Bone marrow (tissue), 2 donors: ENCODE results near the gene CCDC171.
"Not testable (repeated sequence)": the region's sequence is repeated elsewhere in the genome, so short reads cannot be mapped to it uniquely, and the experiment has no call there.

Experiments used
- DNase-seq, 2 donors: peaks; one replicate each; lab custom pipeline; 2025; lab: John Stamatoyannopoulos, UW

Gene CCDC171

GRCh38 chr9:15696979-15697378 is 144.1 kb downstream of the CCDC171 start:
- DNase-seq: no peak

GRCh38 chr9:15697446-15697851 is 144.6 kb downstream of the CCDC171 start:
- no peak for DNase-seq

GRCh38 chr9:15699876-15700559 is 147.2 kb downstream of the CCDC171 start:
- not testable (repeated sequence) for DNase-seq

- no peak for DNase-seq
Observed at GRCh38 chr9:15707000-15707399, 154.2 kb downstream of the CCDC171 start.

- DNase-seq: no peak
Observed at GRCh38 chr9:15711531-15711930, 158.7 kb downstream of the CCDC171 start.

GRCh38 chr9:15711931-15712330 is 159.1 kb downstream of the CCDC171 start:
- no peak for DNase-seq

- DNase-seq: no peak
Observed at GRCh38 chr9:15714746-15715145, 161.9 kb downstream of the CCDC171 start.

GRCh38 chr9:15717290-15717967 is 164.6 kb downstream of the CCDC171 start:
- no peak for DNase-seq

- no peak for DNase-seq
Observed at GRCh38 chr9:15718423-15718822, 165.6 kb downstream of the CCDC171 start.

- no peak for DNase-seq
Observed at GRCh38 chr9:15720861-15721260, 168.0 kb downstream of the CCDC171 start.

GRCh38 chr9:15722888-15723287 is 170.0 kb downstream of the CCDC171 start:
- DNase-seq: no peak

GRCh38 chr9:15724016-15724415 is 171.2 kb downstream of the CCDC171 start:
- no peak for DNase-seq

GRCh38 chr9:15724612-15725011 is 171.8 kb downstream of the CCDC171 start:
- DNase-seq: no peak

- DNase-seq: no peak
Observed at GRCh38 chr9:15725953-15726352, 173.1 kb downstream of the CCDC171 start.

GRCh38 chr9:15729507-15729906 is 176.7 kb downstream of the CCDC171 start:
- DNase-seq: no peak

- DNase-seq: no peak
Observed at GRCh38 chr9:15735083-15735857, 182.4 kb downstream of the CCDC171 start.

- no peak for DNase-seq
Observed at GRCh38 chr9:15736569-15736968, 183.7 kb downstream of the CCDC171 start.

- no peak for DNase-seq
Observed at GRCh38 chr9:15738011-15738410, 185.2 kb downstream of the CCDC171 start.

- DNase-seq: no peak
Observed at GRCh38 chr9:15741015-15741414, 188.2 kb downstream of the CCDC171 start.

- DNase-seq: no peak
Observed at GRCh38 chr9:15743512-15743911, 190.7 kb downstream of the CCDC171 start.

- no peak for DNase-seq
Observed at GRCh38 chr9:15744196-15744595, 191.4 kb downstream of the CCDC171 start.

GRCh38 chr9:15746905-15747304 is 194.1 kb downstream of the CCDC171 start:
- DNase-seq: no peak

- no peak for DNase-seq
Observed at GRCh38 chr9:15755660-15756059, 202.8 kb downstream of the CCDC171 start.
